GM23338 (cell line): ENCODE data around the gene SLC37A3. TPM values are rescaled to one million over a fixed set of nuclear protein-coding genes. Genes with fewer than 3 reads are reported as not detected.

ENCODE experiments used
- ATAC-seq: fragments of 200-7000 bp; cut with Tn5 transposase; 3 replicates; pipeline ENCODE4 v1.9.1; 2020
- DNase-seq: peaks from one replicate; pipeline ENCODE4 v3.0.0-alpha.2; 2015; ENCODE audit warnings: low spot score
- H2AFZ ChIP-seq: fragments of 200-600 bp; sonication (generic); 2 replicates; pipeline ENCODE4 v1.8.0; 2016; ENCODE audit warnings: antibody characterized with exemption, mild to moderate bottlenecking, moderate library complexity
- H3F3A ChIP-seq: fragments of 200-600 bp; sonication (generic); replicated peaks from 2 replicates; pipeline ENCODE4 v1.8.0; 2017; ENCODE audit warnings: antibody characterized with exemption, mixed run types, low read depth
- H3K27ac ChIP-seq: fragments of 200-600 bp; sonication (generic); 2 replicates; pipeline ENCODE4 v1.6.1; 2016; ENCODE audit warnings: low read depth
- H3K27me3 ChIP-seq: fragments of 200-600 bp; sonication (generic); 2 replicates; pipeline ENCODE4 v1.8.0; 2016; ENCODE audit warnings: mild to moderate bottlenecking, mixed run types, moderate library complexity; ENCODE audit not compliant: insufficient read depth
- H3K36me3 ChIP-seq: fragments of 200-600 bp; sonication (generic); 2 replicates; pipeline ENCODE4 v1.8.0; 2016; ENCODE audit warnings: mild to moderate bottlenecking; ENCODE audit not compliant: insufficient read depth
- H3K4me1 ChIP-seq: fragments of 200-600 bp; sonication (generic); 2 replicates; pipeline ENCODE4 v1.8.0; 2016; ENCODE audit warnings: mild to moderate bottlenecking, moderate library complexity; ENCODE audit not compliant: insufficient read depth
- H3K4me2 ChIP-seq: fragments of 200-600 bp; sonication (generic); 2 replicates; pipeline ENCODE4 v1.7.1; 2017; ENCODE audit warnings: mixed run types
- H3K4me3 ChIP-seq: fragments of 200-600 bp; sonication (generic); 2 replicates; pipeline ENCODE4 v1.6.1; 2016; ENCODE audit warnings: mixed run types
- H3K79me2 ChIP-seq: fragments of 200-600 bp; sonication (generic); replicated peaks from 2 replicates; pipeline ENCODE4 v1.8.0; 2017; ENCODE audit warnings: mild to moderate bottlenecking; ENCODE audit not compliant: insufficient read depth
- H3K9me2 ChIP-seq: fragments of 200-600 bp; sonication (generic); 2 replicates; pipeline ENCODE4 v1.8.0; 2017; ENCODE audit not compliant: insufficient read depth
- H4K20me1 ChIP-seq: fragments of 200-600 bp; sonication (generic); replicated peaks from 2 replicates; pipeline ENCODE4 v1.8.0; 2017; ENCODE audit warnings: mild to moderate bottlenecking; ENCODE audit not compliant: insufficient read depth
- H3K27ac Mint-ChIP-seq: 2 replicates; pipeline ENCODE4 v1.8.0; 2020; ENCODE audit warnings: inconsistent platforms, mild to moderate bottlenecking, moderate library complexity, mixed read lengths
- H3K27me3 Mint-ChIP-seq: 3 replicates; pipeline ENCODE4 v1.8.0; 2022; ENCODE audit warnings: low read depth, mild to moderate bottlenecking, moderate library complexity, mixed read lengths, inconsistent platforms; ENCODE audit not compliant: insufficient read depth, poor library complexity
- H3K36me3 Mint-ChIP-seq: 3 replicates; pipeline ENCODE4 v1.8.0; 2021; ENCODE audit warnings: low read depth, mild to moderate bottlenecking, inconsistent platforms, moderate library complexity, mixed read lengths
- H3K4me1 Mint-ChIP-seq: 3 replicates; pipeline ENCODE4 v1.8.0; 2020; ENCODE audit warnings: mild to moderate bottlenecking, inconsistent platforms, mixed read lengths
- H3K4me3 Mint-ChIP-seq: 3 replicates; pipeline ENCODE4 v1.8.0; 2021; ENCODE audit warnings: moderate library complexity, mild to moderate bottlenecking, inconsistent platforms, mixed read lengths
- H3K9me3 Mint-ChIP-seq: 3 replicates; pipeline ENCODE4 v1.8.0; 2020; ENCODE audit warnings: moderate library complexity, mild to moderate bottlenecking, inconsistent platforms, mixed read lengths
- EZH2 ChIP-seq: fragments of 200-600 bp; sonication (generic); IDR thresholded peaks from one replicate; pipeline ENCODE4 v1.8.0; 2017; ENCODE audit warnings: antibody characterized with exemption, mild to moderate bottlenecking, low read depth; ENCODE audit not compliant: unreplicated experiment
- POLR2AphosphoS5 ChIP-seq: IDR thresholded peaks from 2 replicates; pipeline ENCODE4 v1.6.1; 2016; ENCODE audit warnings: antibody characterized with exemption, low read depth
- STAT1 ChIP-seq: IDR thresholded peaks from one replicate; pipeline ENCODE4 v1.6.1; 2016; ENCODE audit warnings: antibody characterized with exemption; ENCODE audit not compliant: unreplicated experiment
- polyA plus RNA-seq: library from polyadenylated mRNA; unstranded; fragments of >200 nt; fragmentation: Nextera tagmentation; extraction: Ambion mirVana; gene quantifications from 2 replicates; pipeline ENCODE4 v1.2.1, GENCODE V29; 2016
- total RNA-seq: library from RNA; depleted of rRNA; stranded (reverse); fragments of >200 nt; shearing (Covaris generic); gene quantifications from 2 replicates; pipeline ENCODE4 v1.2.3, GENCODE V29; 2014
- TF ChIP-seq, protein P1 (sequence below): fragments of 250-450 bp; sonication (Bioruptor Pico); IDR thresholded peaks from 2 replicates; pipeline ENCODE4 v1.5.0; 2020; ENCODE audit warnings: mild to moderate bottlenecking, moderate library complexity
- TF ChIP-seq, protein P2 (sequence below), 2 experiments: fragments of 200-600 bp in 1 of 2; sonication (generic) in 1 of 2; conservative IDR thresholded peaks; 2 replicates each; pipeline versions ENCODE4 v1.5.1 to v1.6.1; 2016 to 2017; ENCODE audit warnings: antibody characterized with exemption in 2 of 2, low read depth in 2 of 2, mild to moderate bottlenecking in 2 of 2, moderate library complexity in 1 of 2
- TF ChIP-seq, protein P3 (sequence below): IDR thresholded peaks from 2 replicates; pipeline ENCODE4 v1.6.1; 2016; ENCODE audit warnings: antibody characterized with exemption

The SLC37A3 gene
- total and polyA plus RNA-seq, 2 experiments from 2014 or later, result 35.6 to 86.2 TPM

DNA sequence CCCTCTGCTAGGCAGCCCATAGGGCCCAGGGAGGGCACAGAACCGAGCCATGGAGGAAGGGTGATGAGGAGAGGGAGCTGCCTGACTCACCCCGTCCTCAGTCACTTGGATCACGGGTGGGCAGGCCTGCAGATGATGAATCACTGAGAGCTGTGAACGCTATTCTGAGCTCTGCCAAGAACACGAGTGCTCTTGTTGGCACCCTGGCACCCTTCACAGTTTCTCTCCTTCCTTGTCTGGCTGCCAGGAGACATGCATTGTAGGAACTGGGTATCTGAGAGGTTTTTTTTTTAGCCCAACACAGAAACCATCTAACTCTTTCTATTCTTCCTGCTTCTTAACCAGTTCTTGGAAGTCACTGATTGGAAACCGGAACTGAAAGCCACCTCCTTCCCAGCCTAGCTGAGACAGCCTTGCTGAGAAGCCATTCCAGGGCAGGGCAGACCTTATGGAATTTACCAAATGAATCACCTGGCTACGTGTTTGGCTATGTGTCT lies 82.1 kb downstream of the SLC37A3 start:
- Mint-ChIP-seq H3K9me3 (peaks cover 17% of the 10 kb centered on the region), H3K4me1 (no peaks in the 10 kb centered on the region), H3K27me3 (peaks cover 2% of the 10 kb centered on the region), H3K36me3 (peaks cover 16% of the 10 kb centered on the region), H3K27ac (no peak overlapping the region), H3K4me3 (no peak overlapping the region)
- no peak overlapping the region for H3K4me3 ChIP-seq
- H3K27me3 ChIP-seq, result no peaks in the 10 kb centered on the region
- DNase-seq (no peak), ATAC-seq (no peak)
- no peaks in the 10 kb centered on the region for H3K79me2 ChIP-seq
- no peaks in the 10 kb centered on the region for H4K20me1 ChIP-seq
- H3K36me3 ChIP-seq, result no peaks in the 10 kb centered on the region; the same call in 1 of the 2 replicates
- H3K9me2 ChIP-seq, result no peaks in the 10 kb centered on the region
- H3K4me2 ChIP-seq, result no peak overlapping the region
- no peak overlapping the region for H3K27ac ChIP-seq
- H3K4me1 ChIP-seq, result no peaks in the 10 kb centered on the region
- no peaks in the 10 kb centered on the region for H3F3A ChIP-seq
- no peak overlapping the region for H2AFZ ChIP-seq
- TF ChIP-seq, protein P1, sequence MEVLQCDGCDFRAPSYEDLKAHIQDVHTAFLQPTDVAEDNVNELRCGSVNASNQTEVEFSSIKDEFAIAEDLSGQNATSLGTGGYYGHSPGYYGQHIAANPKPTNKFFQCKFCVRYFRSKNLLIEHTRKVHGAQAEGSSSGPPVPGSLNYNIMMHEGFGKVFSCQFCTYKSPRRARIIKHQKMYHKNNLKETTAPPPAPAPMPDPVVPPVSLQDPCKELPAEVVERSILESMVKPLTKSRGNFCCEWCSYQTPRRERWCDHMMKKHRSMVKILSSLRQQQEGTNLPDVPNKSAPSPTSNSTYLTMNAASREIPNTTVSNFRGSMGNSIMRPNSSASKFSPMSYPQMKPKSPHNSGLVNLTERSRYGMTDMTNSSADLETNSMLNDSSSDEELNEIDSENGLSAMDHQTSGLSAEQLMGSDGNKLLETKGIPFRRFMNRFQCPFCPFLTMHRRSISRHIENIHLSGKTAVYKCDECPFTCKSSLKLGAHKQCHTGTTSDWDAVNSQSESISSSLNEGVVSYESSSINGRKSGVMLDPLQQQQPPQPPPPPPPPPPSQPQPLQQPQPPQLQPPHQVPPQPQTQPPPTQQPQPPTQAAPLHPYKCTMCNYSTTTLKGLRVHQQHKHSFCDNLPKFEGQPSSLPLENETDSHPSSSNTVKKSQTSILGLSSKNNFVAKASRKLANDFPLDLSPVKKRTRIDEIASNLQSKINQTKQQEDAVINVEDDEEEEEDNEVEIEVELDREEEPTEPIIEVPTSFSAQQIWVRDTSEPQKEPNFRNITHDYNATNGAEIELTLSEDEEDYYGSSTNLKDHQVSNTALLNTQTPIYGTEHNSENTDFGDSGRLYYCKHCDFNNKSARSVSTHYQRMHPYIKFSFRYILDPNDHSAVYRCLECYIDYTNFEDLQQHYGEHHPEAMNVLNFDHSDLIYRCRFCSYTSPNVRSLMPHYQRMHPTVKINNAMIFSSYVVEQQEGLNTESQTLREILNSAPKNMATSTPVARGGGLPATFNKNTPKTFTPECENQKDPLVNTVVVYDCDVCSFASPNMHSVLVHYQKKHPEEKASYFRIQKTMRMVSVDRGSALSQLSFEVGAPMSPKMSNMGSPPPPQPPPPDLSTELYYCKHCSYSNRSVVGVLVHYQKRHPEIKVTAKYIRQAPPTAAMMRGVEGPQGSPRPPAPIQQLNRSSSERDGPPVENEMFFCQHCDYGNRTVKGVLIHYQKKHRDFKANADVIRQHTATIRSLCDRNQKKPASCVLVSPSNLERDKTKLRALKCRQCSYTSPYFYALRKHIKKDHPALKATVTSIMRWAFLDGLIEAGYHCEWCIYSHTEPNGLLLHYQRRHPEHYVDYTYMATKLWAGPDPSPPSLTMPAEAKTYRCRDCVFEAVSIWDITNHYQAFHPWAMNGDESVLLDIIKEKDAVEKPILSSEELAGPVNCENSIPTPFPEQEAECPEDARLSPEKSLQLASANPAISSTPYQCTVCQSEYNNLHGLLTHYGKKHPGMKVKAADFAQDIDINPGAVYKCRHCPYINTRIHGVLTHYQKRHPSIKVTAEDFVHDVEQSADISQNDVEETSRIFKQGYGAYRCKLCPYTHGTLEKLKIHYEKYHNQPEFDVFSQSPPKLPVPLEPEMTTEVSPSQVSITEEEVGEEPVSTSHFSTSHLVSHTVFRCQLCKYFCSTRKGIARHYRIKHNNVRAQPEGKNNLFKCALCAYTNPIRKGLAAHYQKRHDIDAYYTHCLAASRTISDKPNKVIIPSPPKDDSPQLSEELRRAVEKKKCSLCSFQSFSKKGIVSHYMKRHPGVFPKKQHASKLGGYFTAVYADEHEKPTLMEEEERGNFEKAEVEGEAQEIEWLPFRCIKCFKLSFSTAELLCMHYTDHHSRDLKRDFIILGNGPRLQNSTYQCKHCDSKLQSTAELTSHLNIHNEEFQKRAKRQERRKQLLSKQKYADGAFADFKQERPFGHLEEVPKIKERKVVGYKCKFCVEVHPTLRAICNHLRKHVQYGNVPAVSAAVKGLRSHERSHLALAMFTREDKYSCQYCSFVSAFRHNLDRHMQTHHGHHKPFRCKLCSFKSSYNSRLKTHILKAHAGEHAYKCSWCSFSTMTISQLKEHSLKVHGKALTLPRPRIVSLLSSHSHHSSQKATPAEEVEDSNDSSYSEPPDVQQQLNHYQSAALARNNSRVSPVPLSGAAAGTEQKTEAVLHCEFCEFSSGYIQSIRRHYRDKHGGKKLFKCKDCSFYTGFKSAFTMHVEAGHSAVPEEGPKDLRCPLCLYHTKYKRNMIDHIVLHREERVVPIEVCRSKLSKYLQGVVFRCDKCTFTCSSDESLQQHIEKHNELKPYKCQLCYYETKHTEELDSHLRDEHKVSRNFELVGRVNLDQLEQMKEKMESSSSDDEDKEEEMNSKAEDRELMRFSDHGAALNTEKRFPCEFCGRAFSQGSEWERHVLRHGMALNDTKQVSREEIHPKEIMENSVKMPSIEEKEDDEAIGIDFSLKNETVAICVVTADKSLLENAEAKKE (CRISPR knock-in tag), result no peak
- TF ChIP-seq EZH2, result no peak

DNA sequence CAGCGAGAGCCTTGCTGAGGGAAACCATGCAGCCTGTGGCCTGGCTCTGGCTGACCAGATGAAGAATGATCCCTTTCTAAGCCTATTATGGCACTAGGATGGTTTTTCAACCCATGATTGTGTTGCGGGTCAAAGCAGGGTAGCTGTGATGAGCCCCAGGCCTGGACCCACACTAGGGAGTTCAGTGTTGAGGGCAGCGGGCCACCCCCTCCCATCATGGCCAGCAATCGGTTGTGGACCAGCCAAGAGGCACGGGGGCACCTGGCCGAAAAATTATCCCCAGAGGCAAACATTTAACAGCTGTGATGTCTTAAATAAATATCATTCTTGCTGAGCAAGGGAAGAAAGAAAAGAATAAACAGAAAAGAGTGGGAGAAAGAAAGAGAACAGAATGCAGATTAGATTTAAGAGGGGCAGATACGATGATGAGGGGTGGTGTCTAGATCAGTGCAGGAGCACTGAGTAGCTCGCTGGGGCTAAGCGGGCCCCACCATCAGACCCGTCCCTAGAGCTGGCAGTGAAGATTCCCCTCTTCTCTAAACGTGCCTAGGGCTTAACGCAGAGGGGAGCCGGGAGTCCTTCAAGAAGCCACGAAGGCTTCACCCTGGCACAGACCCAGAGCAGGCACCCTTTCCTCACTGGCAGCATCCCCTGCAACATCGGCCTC lies 82.7 kb downstream of the SLC37A3 start:
- Histone ChIP-seq H3K27ac (no peak overlapping the region), H3K4me1 (no peaks in the 10 kb centered on the region), H3K9me2 (no peaks in the 10 kb centered on the region), H3K79me2 (no peaks in the 10 kb centered on the region), H3K4me3 (no peak overlapping the region), H4K20me1 (no peaks in the 10 kb centered on the region), H3K36me3 (no peaks in the 10 kb centered on the region; the same call in 1 of the 2 replicates), H3K4me2 (no peak overlapping the region), H3K27me3 (no peaks in the 10 kb centered on the region), H3F3A (no peaks in the 10 kb centered on the region), H2AFZ (no peak overlapping the region)
- TF ChIP-seq, protein P2, sequence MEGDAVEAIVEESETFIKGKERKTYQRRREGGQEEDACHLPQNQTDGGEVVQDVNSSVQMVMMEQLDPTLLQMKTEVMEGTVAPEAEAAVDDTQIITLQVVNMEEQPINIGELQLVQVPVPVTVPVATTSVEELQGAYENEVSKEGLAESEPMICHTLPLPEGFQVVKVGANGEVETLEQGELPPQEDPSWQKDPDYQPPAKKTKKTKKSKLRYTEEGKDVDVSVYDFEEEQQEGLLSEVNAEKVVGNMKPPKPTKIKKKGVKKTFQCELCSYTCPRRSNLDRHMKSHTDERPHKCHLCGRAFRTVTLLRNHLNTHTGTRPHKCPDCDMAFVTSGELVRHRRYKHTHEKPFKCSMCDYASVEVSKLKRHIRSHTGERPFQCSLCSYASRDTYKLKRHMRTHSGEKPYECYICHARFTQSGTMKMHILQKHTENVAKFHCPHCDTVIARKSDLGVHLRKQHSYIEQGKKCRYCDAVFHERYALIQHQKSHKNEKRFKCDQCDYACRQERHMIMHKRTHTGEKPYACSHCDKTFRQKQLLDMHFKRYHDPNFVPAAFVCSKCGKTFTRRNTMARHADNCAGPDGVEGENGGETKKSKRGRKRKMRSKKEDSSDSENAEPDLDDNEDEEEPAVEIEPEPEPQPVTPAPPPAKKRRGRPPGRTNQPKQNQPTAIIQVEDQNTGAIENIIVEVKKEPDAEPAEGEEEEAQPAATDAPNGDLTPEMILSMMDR (conservative IDR thresholded peaks at IDR 0.05; ENCODE audit: low read depth in 2 of 2), result no peak
- TF ChIP-seq STAT1 (no peak), POLR2AphosphoS5 (no peak)
- TF ChIP-seq, protein P3, sequence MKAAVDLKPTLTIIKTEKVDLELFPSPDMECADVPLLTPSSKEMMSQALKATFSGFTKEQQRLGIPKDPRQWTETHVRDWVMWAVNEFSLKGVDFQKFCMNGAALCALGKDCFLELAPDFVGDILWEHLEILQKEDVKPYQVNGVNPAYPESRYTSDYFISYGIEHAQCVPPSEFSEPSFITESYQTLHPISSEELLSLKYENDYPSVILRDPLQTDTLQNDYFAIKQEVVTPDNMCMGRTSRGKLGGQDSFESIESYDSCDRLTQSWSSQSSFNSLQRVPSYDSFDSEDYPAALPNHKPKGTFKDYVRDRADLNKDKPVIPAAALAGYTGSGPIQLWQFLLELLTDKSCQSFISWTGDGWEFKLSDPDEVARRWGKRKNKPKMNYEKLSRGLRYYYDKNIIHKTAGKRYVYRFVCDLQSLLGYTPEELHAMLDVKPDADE, result no peak
- DNase-seq, result no peak
- Mint-ChIP-seq H3K4me1 (no peaks in the 10 kb centered on the region), H3K4me3 (no peak overlapping the region), H3K27me3 (peaks cover 2% of the 10 kb centered on the region), H3K36me3 (peaks cover 16% of the 10 kb centered on the region), H3K27ac (no peak overlapping the region), H3K9me3 (peaks cover 17% of the 10 kb centered on the region)
- peak; percentile 39; the same call in 2 of the 3 replicates for ATAC-seq
